HEK293 (cell line): ENCODE data around the gene CACNA1G.
A peak's percentile ranks its signal among the peaks of the same experiment; 100 is the strongest.

Source experiments
- CTCF ChIA-PET: fragments of 350-600 bp; formaldehyde crosslinking; extraction: SDS; loops from one replicate; lab custom pipeline; 2021; ENCODE audit warnings: antibody characterized with exemption; lab: Yijun Ruan, JAX
- POLR2A ChIA-PET: fragments of 300-600 bp; formaldehyde crosslinking; extraction: SDS; loops from one replicate; lab custom pipeline; 2020; ENCODE audit warnings: antibody characterized with exemption, inconsistent platforms; lab: Yijun Ruan, JAX
- H3K27ac ChIP-seq: fragments of 200-500 bp; sonication (Bioruptor generic); 2 replicates; pipeline ENCODE4 v1.5.1; 2014; ENCODE audit warnings: low read depth, low read length, control low read depth, inconsistent platforms; ENCODE audit errors: extremely low read depth
- H3K36me3 ChIP-seq, 2 experiments: fragments of 200-500 bp in 1 of 2; sonication (Bioruptor generic) in 1 of 2; 1 replicate in 1 of 2; 2 replicates in 1 of 2; pipeline ENCODE4 v1.5.1; 2014 to 2017; ENCODE audit warnings: inconsistent platforms in 2 of 2, low read length in 2 of 2; ENCODE audit not compliant: control insufficient read depth in 2 of 2, insufficient read depth in 1 of 2
- H3K4me1 ChIP-seq: fragments of 200-500 bp; sonication (Bioruptor generic); 2 replicates; pipeline ENCODE4 v1.5.1; 2014; ENCODE audit warnings: mild to moderate bottlenecking, low read length, inconsistent platforms; ENCODE audit not compliant: control insufficient read depth, insufficient read depth
- H3K4me3 ChIP-seq: 2 replicates; pipeline ENCODE4 v1.5.1; 2011; ENCODE audit warnings: low read depth, mild to moderate bottlenecking, control low read depth, low read length, moderate library complexity
- H3K9me3 ChIP-seq: fragments of 200-500 bp; sonication (Bioruptor generic); 2 replicates; pipeline ENCODE4 v1.5.1; 2014; ENCODE audit warnings: low read depth, low read length, inconsistent platforms; ENCODE audit not compliant: control insufficient read depth, insufficient read depth
- GLIS1 ChIP-seq: fragments of 450-650 bp; formaldehyde crosslinking; IDR thresholded peaks from 2 replicates; pipeline ENCODE4 v1.5.1; 2016; ENCODE audit warnings: missing biosample characterization, missing genetic modification characterization
- KLF7 ChIP-seq: fragments of 450-650 bp; formaldehyde crosslinking; IDR thresholded peaks from 2 replicates; pipeline ENCODE4 v1.5.1; 2016; ENCODE audit warnings: missing biosample characterization, missing genetic modification characterization, borderline replicate concordance
- OSR2 ChIP-seq: fragments of 450-650 bp; formaldehyde crosslinking; IDR thresholded peaks from 2 replicates; pipeline ENCODE4 v1.5.1; 2016; ENCODE audit warnings: missing biosample characterization, missing genetic modification characterization
- OVOL3 ChIP-seq: fragments of 450-650 bp; formaldehyde crosslinking; IDR thresholded peaks from 2 replicates; pipeline ENCODE4 v1.5.1; 2016; ENCODE audit warnings: missing biosample characterization, missing genetic modification characterization
- SP2 ChIP-seq: fragments of 450-650 bp; formaldehyde crosslinking; IDR thresholded peaks from 2 replicates; pipeline ENCODE4 v1.5.1; 2016; ENCODE audit warnings: missing biosample characterization, missing genetic modification characterization
- SP3 ChIP-seq: fragments of 450-650 bp; formaldehyde crosslinking; IDR thresholded peaks from 2 replicates; pipeline ENCODE4 v1.5.1; 2016; ENCODE audit warnings: missing biosample characterization, missing genetic modification characterization
- TRIM28 ChIP-seq: IDR thresholded peaks from 2 replicates; pipeline ENCODE4 v1.6.1; 2011; ENCODE audit warnings: low read length, control low read depth, borderline replicate concordance
- WT1 ChIP-seq: fragments of 450-650 bp; formaldehyde crosslinking; IDR thresholded peaks from 2 replicates; pipeline ENCODE4 v1.5.1; 2016; ENCODE audit warnings: missing biosample characterization, missing genetic modification characterization
- ZFP41 ChIP-seq: fragments of 450-650 bp; formaldehyde crosslinking; IDR thresholded peaks from 2 replicates; pipeline ENCODE4 v1.5.1; 2016; ENCODE audit warnings: missing biosample characterization, missing genetic modification characterization, borderline replicate concordance
- ZFP69B ChIP-seq: fragments of 450-650 bp; formaldehyde crosslinking; IDR thresholded peaks from 2 replicates; pipeline ENCODE4 v1.5.1; 2016; ENCODE audit warnings: missing biosample characterization, missing genetic modification characterization
- ZIC2 ChIP-seq: fragments of 450-650 bp; formaldehyde crosslinking; IDR thresholded peaks from 2 replicates; pipeline ENCODE4 v1.5.1; 2016; ENCODE audit warnings: missing biosample characterization, missing genetic modification characterization
- ZNF112 ChIP-seq: fragments of 450-650 bp; formaldehyde crosslinking; IDR thresholded peaks from 2 replicates; pipeline ENCODE4 v1.5.0; 2017; ENCODE audit warnings: missing biosample characterization, missing genetic modification characterization
- ZNF221 ChIP-seq: fragments of 450-650 bp; formaldehyde crosslinking; IDR thresholded peaks from 2 replicates; pipeline ENCODE4 v1.5.1; 2017; ENCODE audit warnings: missing biosample characterization, missing genetic modification characterization, borderline replicate concordance
- ZNF292 ChIP-seq: fragments of 450-650 bp; formaldehyde crosslinking; IDR thresholded peaks from 2 replicates; pipeline ENCODE4 v1.5.1; 2016; ENCODE audit warnings: low read depth, missing biosample characterization, missing genetic modification characterization, borderline replicate concordance
- ZNF311 ChIP-seq: fragments of 450-650 bp; formaldehyde crosslinking; IDR thresholded peaks from 2 replicates; pipeline ENCODE4 v1.5.1; 2017; ENCODE audit warnings: missing biosample characterization, missing genetic modification characterization, borderline replicate concordance
- ZNF341 ChIP-seq: fragments of 450-650 bp; formaldehyde crosslinking; IDR thresholded peaks from 2 replicates; pipeline ENCODE4; 2016; ENCODE audit warnings: low read depth, missing biosample characterization, missing genetic modification characterization
- ZNF366 ChIP-seq: fragments of 450-650 bp; formaldehyde crosslinking; conservative IDR thresholded peaks from 2 replicates; pipeline ENCODE4 v1.5.1; 2016; ENCODE audit warnings: missing biosample characterization, missing genetic modification characterization
- ZNF404 ChIP-seq: fragments of 450-650 bp; formaldehyde crosslinking; IDR thresholded peaks from 2 replicates; pipeline ENCODE4 v1.5.1; 2017; ENCODE audit warnings: missing biosample characterization, missing genetic modification characterization
- ZNF423 ChIP-seq: fragments of 450-650 bp; formaldehyde crosslinking; IDR thresholded peaks from 2 replicates; pipeline ENCODE4 v1.5.1; 2016; ENCODE audit warnings: missing biosample characterization, missing genetic modification characterization
- ZNF48 ChIP-seq: fragments of 450-650 bp; formaldehyde crosslinking; IDR thresholded peaks from 2 replicates; pipeline ENCODE4 v1.5.1; 2016; ENCODE audit warnings: missing biosample characterization, missing genetic modification characterization
- ZNF561 ChIP-seq: fragments of 450-650 bp; IDR thresholded peaks from 2 replicates; pipeline ENCODE4 v1.5.1; 2018; ENCODE audit warnings: missing biosample characterization, missing genetic modification characterization, borderline replicate concordance
- ZNF654 ChIP-seq: fragments of 450-650 bp; formaldehyde crosslinking; IDR thresholded peaks from 2 replicates; pipeline ENCODE4 v1.5.1; 2016; ENCODE audit warnings: low read depth, missing biosample characterization, missing genetic modification characterization
- ZNF658 ChIP-seq: fragments of 450-650 bp; formaldehyde crosslinking; IDR thresholded peaks from 2 replicates; pipeline ENCODE4; 2016; ENCODE audit warnings: missing biosample characterization, missing genetic modification characterization
- ZNF664 ChIP-seq: fragments of 450-650 bp; formaldehyde crosslinking; IDR thresholded peaks from 2 replicates; pipeline ENCODE4 v1.5.1; 2016; ENCODE audit warnings: missing biosample characterization, missing genetic modification characterization
- ZNF701 ChIP-seq: fragments of 450-650 bp; formaldehyde crosslinking; IDR thresholded peaks from 2 replicates; pipeline ENCODE4 v1.5.1; 2016; ENCODE audit warnings: missing biosample characterization, missing genetic modification characterization
- ZNF768 ChIP-seq: fragments of 450-650 bp; formaldehyde crosslinking; IDR thresholded peaks from 2 replicates; pipeline ENCODE4 v1.5.1; 2018; ENCODE audit warnings: missing biosample characterization, mild to moderate bottlenecking, missing genetic modification characterization
- ZSCAN30 ChIP-seq: fragments of 450-650 bp; IDR thresholded peaks from 2 replicates; pipeline ENCODE4 v1.5.1; 2018; ENCODE audit warnings: missing biosample characterization, mild to moderate bottlenecking, missing genetic modification characterization, moderate library complexity
- TF ChIP-seq, protein P1 (sequence below): fragments of 450-650 bp; formaldehyde crosslinking; IDR thresholded peaks from 2 replicates; pipeline ENCODE4 v1.5.1; 2017; ENCODE audit warnings: missing biosample characterization, missing genetic modification characterization

Gene CACNA1G

DNA sequence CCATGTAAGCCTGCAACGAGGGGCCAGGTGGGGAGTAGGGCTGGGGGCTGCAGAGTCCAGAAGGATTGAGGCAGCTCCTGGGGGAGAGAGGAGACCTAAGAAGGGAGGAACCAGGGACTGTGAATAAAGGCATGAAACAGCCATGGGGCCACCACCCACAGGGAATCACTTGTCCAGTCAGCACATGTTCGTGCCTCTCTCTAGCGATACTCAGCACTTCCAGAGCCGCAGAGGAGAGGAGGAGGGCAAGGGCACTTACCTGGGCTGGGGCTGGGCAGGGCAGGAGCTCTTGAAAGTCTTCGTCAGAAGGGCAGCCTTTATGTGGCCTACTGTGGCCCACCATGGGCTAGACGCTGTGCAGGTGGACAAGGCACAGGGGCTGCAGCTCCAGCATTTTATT lies 24.2 kb downstream of the CACNA1G start (continued):
- TF ChIP-seq KLF7 (tag by site-specific recombination): no peak
- TF ChIP-seq ZNF341 (tag by site-specific recombination): no peak

DNA sequence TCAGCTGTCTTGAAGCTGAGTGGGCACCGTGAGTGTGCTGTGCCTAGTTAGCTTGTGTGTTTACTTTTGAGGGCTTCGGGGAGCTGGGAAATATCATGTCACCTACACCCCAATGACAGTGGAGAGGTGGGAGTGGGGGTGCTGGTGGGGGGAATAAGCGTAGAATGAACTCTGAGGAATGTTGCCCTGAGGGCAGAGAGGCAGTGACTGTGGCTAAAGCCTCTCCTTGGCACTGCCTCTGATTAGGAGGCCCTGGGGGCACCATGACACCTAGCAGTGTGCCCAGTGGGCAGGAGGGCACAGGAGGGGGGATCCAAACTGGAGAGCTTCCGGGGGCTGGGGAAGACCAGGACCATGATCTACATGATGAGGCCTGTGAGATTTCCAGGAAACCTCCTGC lies 24.8 kb downstream of the CACNA1G start:
- Histone ChIP-seq H3K4me3 (no peak overlapping the region), H3K36me3 (no peaks in the 10 kb centered on the region), H3K9me3 (no peaks in the 10 kb centered on the region), H3K4me1 (0 out of 2 replicates have a peak, but pooled peaks cover 3% of the 10 kb centered on the region), H3K27ac (no peak overlapping the region)
- POLR2A ChIA-PET: no interaction called here
- CTCF ChIA-PET: interaction anchor here (1.0 to 1.3 kb wide), 3 partner anchors 20 to 46 kb away, joined by 3 to 4 read pairs (median 3); no protein-coding TSS in a partner anchor
- TF ChIP-seq ZSCAN30 (tag by site-specific recombination) (no peak), SP2 (no peak)
- TF ChIP-seq, protein P1, sequence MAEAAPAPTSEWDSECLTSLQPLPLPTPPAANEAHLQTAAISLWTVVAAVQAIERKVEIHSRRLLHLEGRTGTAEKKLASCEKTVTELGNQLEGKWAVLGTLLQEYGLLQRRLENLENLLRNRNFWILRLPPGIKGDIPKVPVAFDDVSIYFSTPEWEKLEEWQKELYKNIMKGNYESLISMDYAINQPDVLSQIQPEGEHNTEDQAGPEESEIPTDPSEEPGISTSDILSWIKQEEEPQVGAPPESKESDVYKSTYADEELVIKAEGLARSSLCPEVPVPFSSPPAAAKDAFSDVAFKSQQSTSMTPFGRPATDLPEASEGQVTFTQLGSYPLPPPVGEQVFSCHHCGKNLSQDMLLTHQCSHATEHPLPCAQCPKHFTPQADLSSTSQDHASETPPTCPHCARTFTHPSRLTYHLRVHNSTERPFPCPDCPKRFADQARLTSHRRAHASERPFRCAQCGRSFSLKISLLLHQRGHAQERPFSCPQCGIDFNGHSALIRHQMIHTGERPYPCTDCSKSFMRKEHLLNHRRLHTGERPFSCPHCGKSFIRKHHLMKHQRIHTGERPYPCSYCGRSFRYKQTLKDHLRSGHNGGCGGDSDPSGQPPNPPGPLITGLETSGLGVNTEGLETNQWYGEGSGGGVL: 0 out of 2 replicates have a peak, but pooled peaks have one; percentile 24

DNA sequence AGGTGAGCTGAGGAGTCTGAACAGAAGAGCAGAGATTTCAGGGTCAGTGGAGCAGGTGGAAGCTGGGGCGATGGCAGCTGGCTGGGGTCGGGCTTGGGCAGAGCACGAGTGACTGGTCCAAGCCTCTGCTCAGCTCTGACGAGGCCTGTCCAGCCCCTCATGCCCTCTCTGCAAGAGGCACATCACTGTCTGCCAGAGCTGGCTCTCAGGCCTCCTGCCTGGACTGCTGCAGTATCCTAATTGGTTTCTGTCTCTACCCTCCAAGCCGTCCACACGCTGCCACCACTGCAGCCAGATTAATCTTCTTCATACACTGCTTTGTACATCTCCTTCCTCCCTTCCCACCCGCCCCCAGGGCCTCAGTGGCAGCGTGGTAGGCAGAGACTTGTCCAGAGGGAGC lies 25.4 kb downstream of the CACNA1G start:
- H3K36me3 ChIP-seq: no peaks in the 10 kb centered on the region
- CTCF ChIA-PET: interaction anchor here (0.6 to 1.3 kb wide), 4 partner anchors 41 to 119 kb away, joined by 3 to 5 read pairs (median 4); no protein-coding TSS in a partner anchor

DNA sequence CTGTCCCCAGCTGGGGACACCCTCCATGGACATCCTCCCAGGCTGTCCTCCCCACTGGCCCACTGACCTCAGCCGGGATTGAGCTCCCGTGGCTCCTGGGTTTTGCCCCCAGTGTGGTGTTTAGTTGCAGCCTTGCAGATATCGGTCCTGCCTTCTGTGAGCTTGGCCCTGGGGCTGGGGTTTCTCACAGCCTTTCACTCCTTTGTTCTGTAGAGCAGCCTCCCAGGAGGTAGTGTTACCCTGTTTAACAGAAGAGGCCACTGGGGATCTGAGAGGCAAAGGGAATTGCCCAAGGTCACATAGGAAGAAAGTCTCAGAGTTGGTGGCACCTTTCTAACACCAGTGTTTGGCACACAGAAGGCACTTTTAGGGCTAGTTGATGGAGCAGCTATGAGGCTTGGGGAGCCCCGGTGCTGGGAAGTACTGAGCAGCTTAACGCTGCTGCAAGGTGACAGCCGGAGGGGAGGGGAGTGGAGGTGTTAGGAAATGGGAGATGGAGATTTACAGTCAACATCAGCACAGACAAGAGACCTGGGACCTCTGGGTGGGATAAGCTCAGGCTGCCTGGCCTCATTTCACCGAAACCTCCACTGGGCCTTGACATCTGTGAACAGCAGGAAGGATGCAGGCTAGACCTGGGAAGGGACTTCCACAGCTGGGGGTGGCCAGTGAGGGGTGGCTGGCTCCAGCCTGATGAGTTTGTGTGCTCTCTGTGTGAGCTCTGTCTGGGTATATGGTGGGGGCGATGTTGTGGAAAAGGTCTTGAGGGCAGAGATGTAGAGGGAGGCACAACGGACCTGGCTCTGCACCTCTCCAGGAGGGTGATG lies 26.1 kb downstream of the CACNA1G start:
- H3K9me3 ChIP-seq: no peaks in the 10 kb centered on the region
- ChIA-PET CTCF (interaction anchor here (0.6 to 1.1 kb wide), 3 partner anchors 8 to 118 kb away, joined by 3 to 5 read pairs (median 4); no protein-coding TSS in a partner anchor), POLR2A (interaction anchor here (0.6 kb wide), 1 partner anchor 13 kb away, joined by 3 read pairs; no protein-coding TSS in a partner anchor)
- no peak for TF ChIP-seq ZFP69B
- TF ChIP-seq TRIM28: no peak
- TF ChIP-seq ZNF768 (tag by site-specific recombination): no peak
- TF ChIP-seq ZIC2 (tag by site-specific recombination): peak; percentile 45
- peak; percentile 29 for TF ChIP-seq GLIS1 (tag by site-specific recombination)
- H3K27ac ChIP-seq: no peak overlapping the region
- 0 out of 2 replicates have a peak, but pooled peaks cover 3% of the 10 kb centered on the region for H3K4me1 ChIP-seq
- H3K36me3 ChIP-seq: no peaks in the 10 kb centered on the region
- H3K4me3 ChIP-seq: no peak overlapping the region

More for the DNA sequence above, 25.4 kb downstream of the CACNA1G start:
- H3K9me3 ChIP-seq: no peaks in the 10 kb centered on the region
- no peak for TF ChIP-seq ZNF664
- no peak for TF ChIP-seq OSR2 (tag by site-specific recombination)
- no peak for TF ChIP-seq ZNF701 (tag by site-specific recombination)
- no peak for TF ChIP-seq OVOL3 (tag by site-specific recombination)
- TF ChIP-seq ZNF658: no peak
- no peak for TF ChIP-seq ZNF112
- no peak for TF ChIP-seq SP3 (tag by site-specific recombination)
- no peak for TF ChIP-seq ZNF366 (tag by site-specific recombination)
- no peak for TF ChIP-seq ZNF311
- TF ChIP-seq ZNF404 (tag by site-specific recombination): no peak
- TF ChIP-seq ZNF654 (tag by site-specific recombination): no peak
- no peak for TF ChIP-seq ZNF292 (tag by site-specific recombination)
- no peak for TF ChIP-seq ZNF221 (tag by site-specific recombination)
- TF ChIP-seq TRIM28: no peak
- TF ChIP-seq WT1 (tag by site-specific recombination): no peak
- no peak for TF ChIP-seq ZFP41 (tag by site-specific recombination)
- TF ChIP-seq ZNF48 (tag by site-specific recombination): no peak
- TF ChIP-seq ZNF423: no peak
- no peak for TF ChIP-seq ZNF561
- 0 out of 2 replicates have a peak, but pooled peaks cover 3% of the 10 kb centered on the region for H3K4me1 ChIP-seq
- H3K27ac ChIP-seq: no peak overlapping the region
- H3K4me3 ChIP-seq: no peak overlapping the region
- POLR2A ChIA-PET: no interaction called here
